GM21390 (cell line): ENCODE measurements around the gene INPP5B.
"Not testable (repeated sequence)": the region's sequence is repeated elsewhere in the genome, so short reads cannot be mapped to it uniquely, and the experiment has no call there.

Experiments
- ATAC-seq: cut with Tn5 transposase; IDR thresholded peaks from one replicate; pipeline ENCODE4 v1.9.1; 2021; ENCODE audit not compliant: unreplicated experiment

INPP5B gene

DNA sequence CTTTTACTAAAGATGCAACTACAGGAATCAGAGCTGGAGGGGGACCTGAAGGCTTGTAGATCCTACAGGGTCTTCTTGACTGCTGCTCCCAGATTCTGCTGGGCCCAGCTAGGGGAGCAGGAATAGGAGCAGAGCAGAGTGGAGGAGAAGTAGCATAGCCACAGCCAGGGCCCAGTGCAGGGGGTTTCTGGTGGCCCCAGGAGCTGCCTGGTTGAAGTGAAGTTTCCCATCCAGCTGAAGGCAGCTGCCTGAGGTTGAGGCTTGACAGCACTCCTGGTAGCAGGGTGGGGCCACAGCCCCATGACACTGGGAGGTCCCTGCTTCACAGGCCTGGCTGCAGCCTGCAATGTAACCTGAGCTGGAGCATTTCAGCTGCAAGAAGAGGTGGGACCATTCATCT, 2.0 kb upstream of the INPP5B start:
- ATAC-seq, result no peak

DNA sequence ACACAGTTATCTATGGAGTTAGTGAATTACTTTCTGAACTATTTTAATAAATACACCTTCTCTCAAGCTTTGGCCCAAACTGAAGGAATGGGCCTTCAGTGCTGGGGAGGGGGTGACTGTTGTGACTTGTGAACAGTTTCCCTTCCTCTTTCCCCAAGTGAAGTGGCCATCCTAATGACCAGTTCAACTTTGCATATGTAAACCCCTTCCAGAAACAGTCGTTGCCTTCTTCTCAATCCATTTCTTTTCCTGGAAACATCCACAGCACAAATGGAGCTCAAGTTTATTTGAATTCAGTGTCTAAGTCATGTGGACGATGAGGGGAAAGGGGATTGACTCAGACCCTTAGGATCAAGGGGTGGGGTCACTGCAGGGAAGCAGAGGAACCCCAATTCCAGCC, 1.3 kb upstream of the INPP5B start:
- ATAC-seq, result no peak

DNA sequence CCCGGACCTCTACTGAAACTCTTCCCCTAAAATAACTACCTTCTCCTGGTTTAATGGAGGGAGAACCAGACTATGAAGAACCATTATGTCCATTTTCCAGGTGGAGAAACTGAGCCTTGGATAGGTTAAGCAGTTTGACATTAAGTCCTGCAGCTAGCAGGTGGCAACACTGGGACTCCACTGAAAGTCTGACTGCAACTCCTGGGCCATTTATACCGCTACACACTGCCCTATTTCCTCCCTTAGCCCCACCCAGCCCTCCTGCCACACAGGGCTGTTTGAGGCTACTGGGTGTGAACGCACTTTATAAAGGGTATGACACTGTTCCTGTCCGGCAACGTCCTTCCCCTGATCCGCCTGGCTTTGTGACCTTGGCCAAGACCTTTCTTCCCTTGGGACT, 511 bp upstream of the INPP5B start:
- no peak for ATAC-seq

DNA sequence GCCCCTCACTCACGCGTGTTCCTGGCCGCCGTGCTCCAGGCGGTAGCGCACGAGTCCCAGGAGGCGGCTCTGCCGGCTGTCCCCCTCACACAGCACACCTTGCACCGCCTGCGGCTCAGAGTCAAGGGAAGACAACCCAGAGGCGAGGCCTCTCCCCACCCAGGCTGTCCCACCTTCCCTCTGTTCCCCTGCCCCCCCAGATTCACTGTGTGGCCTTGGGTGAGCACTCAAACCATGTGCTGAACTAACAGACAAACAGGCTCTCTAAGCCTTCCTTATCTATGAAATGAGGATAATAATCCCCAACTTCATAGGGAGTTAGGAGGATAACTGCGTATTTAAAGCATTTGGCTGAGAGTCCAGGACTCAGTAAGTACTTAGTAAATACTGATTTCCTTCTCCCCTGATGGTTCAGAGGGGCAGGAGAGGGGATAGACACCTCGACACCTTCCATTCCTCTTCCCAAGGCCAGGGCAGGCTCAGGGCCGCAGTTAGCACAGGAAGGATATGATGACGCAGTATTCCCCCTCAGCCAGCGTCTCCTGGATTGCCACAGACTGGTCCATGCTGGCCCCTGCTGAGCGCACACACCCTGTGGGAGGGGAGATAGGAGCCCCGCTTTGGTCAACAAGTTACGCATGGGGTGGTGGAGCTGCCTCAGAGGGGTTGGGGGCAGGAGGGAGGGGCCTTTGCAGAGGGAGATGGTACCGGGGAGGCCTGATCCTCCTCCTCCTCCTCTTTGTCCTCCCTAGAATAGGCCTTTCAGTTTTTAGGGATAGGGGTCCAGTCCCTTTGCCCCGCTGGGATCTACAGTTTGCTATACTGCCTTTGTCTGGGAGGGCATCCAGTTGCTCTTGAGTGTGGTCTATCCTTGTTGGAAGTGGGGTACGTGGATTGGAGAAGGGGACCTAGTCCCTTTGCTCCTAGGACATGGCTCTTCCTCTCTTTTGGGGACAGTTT, 830 bp downstream of the INPP5B start:
- ATAC-seq, result no peak

DNA sequence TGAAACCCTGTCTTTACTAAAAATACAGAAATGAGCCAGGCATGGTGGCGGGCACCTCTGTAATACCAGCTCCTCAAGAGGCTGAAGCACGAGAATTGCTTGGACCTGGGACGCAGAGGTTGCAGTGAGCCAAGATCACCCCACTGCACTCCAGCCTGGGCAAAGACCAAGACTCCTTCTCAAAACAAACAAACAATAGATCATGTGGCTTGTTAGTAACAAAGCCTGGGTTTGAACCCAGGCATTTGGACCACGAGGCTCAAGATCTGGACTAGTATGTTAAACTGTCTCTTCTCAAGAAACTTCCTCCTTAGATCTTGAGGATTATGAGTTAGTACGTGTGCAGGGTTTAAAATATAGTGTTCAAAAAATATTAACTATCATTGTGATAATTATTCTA, 1.6 kb downstream of the INPP5B start:
- ATAC-seq, result no peak

DNA sequence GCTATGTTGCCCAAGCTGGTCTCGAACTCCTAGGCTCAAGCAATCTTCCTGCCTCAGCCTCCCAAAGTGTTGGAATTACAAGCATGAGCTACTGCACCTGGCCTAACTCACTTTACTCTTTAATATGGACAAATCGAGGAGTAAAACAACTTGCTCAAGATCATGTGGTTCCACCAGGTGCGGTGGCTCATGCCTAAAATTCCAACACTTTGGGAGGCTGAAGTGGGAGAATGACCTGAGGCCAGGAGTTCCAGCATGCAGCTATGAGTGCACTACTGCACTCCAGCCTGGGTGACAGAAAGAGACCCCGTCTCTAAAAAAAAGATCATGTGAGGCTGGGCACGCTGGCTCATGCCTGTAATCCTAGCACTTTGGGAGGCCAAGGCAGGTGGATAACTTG, 2.0 kb downstream of the INPP5B start:
- no peak for ATAC-seq

DNA sequence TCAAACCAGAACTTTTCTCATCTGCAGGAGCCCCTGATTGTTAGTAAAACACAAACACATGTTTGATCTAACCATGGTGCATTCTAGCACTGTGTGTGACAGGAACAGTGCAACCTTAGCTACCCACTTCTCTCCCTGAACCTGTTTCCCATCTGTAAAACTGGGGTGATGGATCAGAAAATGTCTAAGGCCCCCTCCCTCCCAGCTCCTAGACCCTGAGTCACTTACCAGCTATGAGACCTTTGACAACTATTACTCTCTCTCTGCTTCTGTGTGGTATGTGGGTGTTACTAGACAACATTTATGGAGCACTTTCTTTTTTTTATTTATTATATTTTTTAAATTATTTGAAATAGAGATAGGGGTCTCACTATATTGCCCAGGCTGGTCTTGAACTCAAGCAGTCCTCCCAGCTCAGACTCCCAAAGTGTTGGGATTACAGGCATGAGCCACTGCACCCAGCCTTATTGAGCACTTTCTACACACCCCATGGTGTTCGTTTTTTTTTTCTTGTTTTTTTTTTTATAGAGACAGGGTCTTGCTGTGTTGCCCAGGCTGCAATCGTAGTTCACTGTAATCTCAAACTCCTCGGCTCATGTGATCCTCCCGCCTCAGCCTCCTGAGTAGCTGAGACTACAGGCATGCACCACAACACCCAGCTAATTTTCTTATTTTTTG, 2.6 kb downstream of the INPP5B start:
- no peak for ATAC-seq

DNA sequence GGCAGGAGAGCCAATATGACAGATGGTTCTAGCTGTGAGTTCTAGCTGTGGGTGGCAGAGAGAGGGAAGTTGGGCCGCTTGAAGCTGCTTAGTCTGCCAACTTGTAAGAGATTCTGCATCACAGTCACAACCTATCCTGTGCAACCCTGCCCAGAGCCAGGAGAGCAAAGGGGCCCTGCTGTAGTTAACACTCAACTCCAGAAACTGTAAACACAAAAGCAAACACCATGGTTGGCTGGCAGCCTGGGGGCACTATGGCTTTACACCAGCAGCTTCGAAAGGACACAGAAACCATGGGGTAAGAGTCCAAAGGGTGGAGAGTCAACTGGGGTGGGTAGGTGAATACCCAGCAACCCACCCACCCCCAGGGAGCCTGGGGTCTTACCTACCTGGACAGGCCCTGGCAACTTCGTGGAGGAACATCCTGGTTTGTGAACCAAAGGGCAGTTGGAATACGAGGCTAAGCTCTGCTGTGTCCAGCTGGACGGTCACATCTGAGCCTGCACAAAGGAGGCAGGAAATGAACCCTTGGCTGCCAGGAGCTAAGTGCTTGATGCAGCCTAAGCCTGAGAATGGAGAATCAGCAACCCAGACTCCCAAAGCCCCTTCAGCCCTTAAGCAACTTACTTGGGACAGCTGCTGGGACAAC, 6.4 kb downstream of the INPP5B start:
- no peak for ATAC-seq

DNA sequence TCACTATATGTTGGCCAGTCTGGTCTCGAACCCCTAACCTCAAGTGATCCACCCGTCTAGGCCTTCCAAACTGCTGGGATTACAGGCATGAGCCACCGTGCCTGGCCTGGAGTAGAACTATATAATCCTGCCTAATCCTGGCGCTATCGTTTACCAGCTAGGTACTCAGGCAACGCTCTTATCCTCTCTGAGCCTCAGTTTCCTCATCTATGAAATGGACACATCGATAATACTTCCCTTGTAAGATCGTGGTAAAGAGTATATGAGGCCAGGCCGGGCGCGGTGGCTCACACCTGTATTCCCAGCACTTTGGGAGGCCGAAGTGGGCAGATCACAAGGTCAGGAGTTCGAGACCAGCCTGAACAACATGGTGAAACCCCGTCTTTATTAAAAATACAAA, 10.1 kb downstream of the INPP5B start:
- not testable (repeated sequence) for ATAC-seq

DNA sequence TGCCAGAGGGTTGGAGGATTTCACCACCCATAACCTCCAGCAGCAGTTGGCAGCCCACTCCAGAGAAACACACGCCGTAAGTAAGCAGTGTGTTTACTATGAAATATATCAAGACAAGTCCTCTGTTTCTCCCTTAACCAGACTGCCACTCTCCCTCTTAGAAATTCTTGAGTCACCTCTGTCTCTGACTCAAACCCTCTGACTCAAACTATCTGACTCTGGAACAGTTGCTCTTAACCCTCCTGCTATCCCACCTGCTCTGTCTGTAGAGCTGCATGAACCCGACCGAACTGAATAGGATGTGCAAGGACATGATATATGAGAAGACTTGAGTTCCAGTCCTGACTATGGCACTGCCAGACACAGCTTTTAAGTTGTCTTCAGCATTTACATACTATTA, 14.1 kb downstream of the INPP5B start:
- no peak for ATAC-seq

DNA sequence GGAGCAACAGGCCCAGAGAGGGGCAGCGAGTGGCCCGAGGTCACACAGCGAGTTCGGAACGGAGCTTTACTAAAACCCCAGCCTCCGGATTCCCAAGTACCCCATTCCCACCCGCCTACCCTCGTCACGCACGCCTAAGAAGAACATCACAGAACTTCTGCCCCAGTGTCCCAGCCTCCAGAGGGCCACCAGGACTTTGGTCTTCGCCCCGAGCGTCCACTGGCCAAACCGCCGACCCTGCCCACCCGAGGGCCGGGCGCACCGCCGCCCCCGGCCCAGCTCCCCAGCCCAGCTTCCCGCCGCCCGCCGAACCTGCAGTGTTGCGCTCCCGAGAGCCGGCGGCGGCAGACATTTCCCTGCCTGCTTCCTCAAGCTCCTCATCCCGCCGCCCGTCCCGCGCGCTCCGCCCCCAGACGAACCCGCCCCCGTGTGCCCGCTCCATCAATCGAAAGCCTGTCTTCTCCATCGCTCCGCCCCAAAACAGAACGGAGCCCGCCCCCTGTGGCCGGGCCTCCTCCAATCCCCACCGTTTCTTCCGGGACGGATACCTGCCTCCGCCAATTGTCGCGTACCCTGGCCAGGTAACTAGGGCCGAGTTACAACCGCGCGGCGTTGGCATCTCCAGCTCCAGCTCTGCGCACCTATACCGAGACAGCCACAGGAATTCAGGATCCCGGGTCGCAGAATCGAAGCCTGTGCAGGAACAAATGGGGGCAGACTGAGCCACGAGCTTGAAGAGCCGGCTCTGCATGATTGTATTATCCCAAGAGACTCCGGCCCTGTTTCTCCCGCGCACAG, 15.3 kb downstream of the INPP5B start:
- ATAC-seq, result peak; percentile 92

DNA sequence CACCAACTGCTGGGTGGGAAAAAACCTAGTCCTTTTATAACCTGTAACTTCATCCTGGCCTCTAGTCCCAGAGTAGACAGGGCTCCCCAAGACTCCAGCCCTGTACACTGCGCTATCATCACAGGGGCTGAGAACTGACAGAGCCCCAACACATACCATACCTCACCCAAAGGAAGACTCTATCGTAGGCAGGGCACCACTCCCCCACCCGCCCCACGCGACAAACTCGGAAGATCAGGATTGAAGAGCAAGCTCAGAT, 15.8 kb downstream of the INPP5B start:
- no peak for ATAC-seq

DNA sequence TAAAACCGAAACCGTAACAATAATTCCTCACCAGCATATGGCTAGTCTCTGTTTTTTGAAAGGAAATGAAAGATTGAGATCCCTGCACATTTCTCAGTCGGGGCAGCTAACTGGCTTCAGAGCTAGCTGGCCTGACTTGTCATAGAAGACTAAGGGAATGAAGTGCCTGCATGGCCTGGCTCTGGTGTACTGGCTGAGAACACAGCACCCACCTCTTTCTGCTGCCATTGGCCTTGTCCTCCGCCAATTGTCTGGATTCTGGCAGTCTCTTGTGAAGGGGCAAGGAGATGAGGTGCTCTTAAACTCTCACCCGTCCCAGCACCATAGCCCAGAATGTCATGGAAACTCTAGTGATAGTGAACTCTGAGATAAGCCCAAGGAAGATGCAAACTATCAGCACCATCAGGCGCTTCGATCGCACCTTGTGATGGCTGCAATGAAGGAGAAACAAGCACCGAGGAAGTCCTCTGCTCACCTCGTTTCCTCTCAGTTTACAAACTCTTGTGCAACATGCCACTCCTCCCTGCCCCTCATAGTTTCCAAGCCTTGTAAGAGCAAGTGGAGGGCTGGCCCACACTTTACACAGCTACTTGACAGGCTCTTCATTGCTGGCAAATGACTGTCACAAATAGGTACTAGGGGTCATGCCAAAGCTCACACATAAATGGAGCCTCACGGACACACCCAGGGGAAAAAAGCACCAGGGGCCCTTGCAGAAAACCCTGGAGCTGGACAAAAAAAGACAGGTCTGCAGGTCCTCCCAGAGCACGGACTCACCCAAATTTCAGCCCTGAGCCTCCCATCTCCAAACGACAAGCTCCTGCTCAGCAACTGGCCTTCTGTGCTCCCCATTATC, 16.4 kb downstream of the INPP5B start:
- no peak for ATAC-seq

DNA sequence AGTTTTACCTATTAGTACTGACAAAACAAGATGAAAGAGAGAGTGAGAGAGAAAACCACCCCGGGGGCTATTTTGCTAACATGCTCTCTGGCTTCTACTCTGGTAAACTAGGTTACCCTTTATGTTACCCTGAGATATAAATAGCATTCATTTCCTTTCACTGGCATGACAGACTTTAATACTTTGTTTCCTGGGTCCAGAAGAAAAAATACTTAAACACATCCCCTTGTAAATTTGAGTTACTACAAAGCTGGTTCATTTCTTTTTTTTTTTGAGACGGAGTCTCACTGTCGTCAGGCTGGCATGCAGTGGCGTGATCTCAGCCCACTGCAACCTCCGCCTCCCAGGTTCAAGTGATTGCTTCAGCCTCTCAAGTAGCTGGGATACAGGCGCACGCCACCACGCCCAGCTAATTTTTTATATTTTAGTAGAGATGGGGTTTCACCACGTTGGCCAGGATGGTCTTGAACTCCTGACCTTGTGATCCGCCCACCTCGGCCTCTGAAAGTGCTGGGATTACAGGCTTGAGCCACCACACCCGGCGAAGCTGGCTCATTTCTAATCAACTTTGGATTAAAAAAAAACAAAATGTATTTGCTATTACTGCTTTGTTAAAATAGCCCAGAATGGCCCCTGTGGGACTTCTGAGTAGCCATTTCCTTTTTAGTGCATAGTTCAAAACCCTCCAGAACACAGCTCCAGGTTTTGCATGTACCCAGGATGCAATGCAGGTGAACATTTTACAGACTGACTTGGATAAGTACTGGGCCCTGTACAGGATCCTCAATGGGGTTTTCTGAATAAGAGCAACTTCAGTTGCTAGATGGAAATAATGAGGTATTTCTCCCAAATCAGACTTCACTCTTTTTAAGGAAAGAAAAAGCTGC, 20.6 kb downstream of the INPP5B start:
- ATAC-seq, result no peak

DNA sequence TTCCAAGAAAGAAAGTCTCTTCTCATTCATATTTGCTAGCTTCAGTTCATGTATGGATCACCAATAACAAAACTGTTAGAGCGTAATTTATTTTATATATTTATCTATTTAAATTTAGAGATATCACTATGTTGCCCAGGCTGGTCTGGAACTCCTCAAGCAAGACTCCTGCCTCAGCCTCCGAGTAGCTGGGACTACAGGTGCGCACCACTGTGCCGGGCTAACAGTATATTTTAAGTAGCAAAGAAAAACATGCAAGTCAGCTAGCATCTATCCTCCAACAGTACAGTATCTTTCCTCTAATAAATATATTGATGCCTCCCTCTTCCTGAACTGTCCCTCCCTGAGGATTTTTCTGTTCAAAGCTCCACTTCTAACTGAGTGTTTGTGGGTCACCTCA, 21.5 kb downstream of the INPP5B start:
- no peak for ATAC-seq

DNA sequence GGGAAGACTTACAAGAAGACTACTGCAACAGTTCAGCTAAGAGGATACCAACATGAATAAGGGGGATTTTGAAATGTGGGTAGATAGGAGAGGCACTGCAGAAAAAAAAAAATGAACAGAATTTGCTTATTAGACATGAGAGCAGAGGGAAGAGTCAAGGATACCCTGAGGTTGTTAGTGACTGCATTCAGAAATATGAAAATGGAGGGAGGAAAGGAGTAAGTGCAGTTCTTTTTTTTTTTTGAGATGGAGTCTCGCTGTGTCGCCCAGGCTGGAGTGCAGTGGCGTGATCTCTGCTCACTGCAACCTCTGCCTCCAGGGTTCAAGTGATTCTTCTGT, 23.3 kb downstream of the INPP5B start:
- ATAC-seq, result no peak

DNA sequence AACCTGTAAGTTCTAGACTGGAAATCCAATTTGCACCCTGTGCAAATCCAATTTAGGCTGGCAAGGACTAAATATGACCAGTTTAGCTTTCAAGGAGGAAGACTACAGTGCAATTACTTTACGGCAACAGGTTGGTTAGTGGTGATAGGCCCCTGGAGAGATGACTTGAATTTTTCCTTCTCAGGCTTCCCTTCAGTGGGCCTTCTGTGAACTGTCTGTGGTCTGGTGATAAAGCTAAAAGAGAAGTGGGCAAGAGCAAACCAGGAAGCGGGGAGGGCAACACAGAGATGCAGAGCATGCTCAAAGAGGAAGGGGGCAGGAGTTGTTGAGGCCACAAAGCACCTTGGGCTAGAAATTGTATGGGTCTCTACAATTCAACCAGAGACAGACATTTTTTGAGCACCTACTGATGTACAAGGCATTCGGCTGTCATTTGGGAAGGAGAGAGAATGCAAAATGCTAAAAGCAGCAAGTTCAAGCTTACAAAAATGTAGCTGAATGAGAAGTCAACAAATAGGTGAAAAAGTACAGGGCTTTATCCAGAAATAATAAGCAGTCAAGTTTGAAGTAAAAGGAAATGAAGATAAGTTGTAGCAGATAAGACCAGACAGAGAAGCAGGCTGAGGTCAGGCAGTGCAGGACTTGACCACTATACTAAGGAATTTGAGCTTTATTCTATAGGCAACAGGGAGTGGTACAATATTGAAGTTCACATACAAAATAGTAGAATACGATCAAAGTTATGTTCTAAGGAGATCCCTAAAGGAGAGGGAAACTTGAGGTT, 23.9 kb downstream of the INPP5B start:
- peak; percentile 57 for ATAC-seq

DNA sequence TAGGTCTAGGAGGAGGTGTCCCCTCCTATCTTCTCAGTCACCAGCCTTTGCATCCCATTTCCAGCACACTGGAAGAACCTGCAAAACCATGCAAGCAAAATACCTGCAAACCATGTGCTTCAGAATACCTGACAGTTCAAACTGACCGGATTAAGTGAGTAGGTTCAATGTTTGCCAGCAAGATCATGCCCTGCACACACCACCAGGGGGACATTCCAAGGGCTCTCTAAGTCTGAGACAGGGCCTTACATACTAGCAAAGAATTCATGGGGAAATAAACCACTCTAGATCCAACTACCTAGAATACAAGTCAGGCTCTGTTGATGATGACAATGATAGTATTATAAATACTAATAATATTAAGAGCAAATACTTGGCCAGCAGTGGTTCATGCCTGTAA, 27.6 kb downstream of the INPP5B start:
- ATAC-seq, result no peak
